KOPT-K1 (cell line): Measurements from ENCODE around the gene HMCN2.

ENCODE experiments used
- H3K27ac ChIP-seq: fragments of 200-600 bp; sonication (generic); 2 replicates; pipeline ENCODE4 v1.5.1; 2016; ENCODE audit warnings: antibody characterized with exemption, mild to moderate bottlenecking, low read depth, low read length; ENCODE audit not compliant: poor library complexity, severe bottlenecking
- H3K36me3 ChIP-seq: fragments of 200-600 bp; sonication (generic); 2 replicates; pipeline ENCODE4 v1.5.1; 2017; ENCODE audit warnings: antibody characterized with exemption, mild to moderate bottlenecking, low read length, moderate library complexity; ENCODE audit not compliant: insufficient read depth
- H3K9me3 ChIP-seq: fragments of 200-600 bp; sonication (generic); 2 replicates; pipeline ENCODE4 v1.5.1; 2017; ENCODE audit warnings: antibody characterized with exemption, low read length, mild to moderate bottlenecking; ENCODE audit not compliant: insufficient read depth, poor library complexity, severe bottlenecking

Gene HMCN2

DNA sequence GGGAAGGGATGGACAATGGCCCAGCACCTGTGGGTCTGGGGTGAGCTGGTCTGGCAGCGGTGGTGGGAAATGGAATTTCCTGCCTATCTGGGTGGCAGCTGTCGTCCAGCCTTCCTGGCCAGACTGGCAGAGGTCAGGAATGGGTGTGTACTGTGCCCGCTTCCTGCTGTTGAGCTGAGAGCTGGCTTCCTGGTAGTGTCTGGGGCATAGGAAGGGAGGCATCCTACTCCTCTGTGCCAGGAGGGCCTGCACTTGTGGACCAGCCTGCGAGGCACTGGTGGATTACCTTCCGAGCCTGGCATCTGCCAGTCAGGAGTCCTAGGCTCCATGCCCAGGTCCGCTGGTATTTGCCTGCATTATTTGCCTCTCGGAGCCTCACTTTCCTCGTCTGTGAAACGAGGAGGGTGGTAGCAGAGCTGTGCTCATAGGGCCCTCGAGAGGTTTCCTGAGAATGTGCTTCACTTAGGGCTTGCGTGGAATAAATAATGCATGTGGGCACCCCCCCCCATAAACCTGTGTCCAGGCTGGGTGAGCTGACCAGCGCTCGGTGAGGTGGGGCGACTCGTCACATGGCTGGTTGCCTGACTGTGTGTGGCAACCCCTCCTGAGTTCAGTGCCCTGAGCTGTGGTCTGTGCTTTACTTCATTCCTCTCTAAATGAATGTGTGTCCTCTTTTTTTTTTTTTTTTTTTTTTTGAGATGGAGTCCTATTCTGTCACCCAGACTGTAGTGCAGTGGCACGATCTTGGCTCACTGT lies 47.7 kb downstream of the HMCN2 start:
- Histone ChIP-seq H3K36me3 (no peaks in the 10 kb centered on the region), H3K27ac (no peak overlapping the region), H3K9me3 (no peaks in the 10 kb centered on the region)

DNA sequence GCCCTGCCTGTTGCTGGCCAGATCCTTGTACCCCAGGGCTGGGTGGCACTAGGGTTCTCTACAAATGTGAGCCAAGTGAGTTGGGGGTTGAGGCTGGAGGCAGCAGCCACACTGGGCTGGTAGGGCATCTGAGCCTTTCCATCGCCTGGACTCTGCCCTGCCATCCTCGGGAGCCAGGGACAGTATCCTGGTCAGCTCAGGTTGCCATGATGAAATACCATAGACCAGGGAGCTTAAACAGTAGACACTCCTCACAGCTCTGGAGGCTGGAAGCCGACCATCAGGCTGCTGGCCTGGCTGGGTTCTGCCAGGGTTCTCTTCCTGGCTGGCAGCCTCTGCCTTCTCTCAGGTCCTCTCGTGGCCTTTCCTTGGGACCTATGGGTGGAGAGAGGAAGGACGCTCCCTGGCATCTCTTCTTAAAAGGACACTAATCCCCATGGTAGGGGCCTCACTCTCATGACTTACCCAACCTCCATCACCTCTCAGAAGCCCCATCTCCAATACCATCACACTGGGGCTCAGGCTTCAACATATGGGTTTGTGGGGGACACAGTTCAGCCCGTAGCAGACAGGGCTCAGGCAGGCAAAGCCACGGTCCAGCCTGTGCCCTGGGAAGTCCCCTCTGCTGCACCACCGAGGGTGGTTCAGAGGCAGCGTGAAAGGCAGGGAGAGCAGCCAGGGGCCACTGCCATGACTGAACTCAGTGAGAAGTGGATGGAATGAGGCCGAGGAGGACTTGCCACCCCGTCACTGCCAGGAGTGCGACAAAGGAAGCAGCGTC lies 50.1 kb downstream of the HMCN2 start:
- Histone ChIP-seq H3K36me3 (no peaks in the 10 kb centered on the region), H3K9me3 (no peaks in the 10 kb centered on the region), H3K27ac (no peak overlapping the region)

DNA sequence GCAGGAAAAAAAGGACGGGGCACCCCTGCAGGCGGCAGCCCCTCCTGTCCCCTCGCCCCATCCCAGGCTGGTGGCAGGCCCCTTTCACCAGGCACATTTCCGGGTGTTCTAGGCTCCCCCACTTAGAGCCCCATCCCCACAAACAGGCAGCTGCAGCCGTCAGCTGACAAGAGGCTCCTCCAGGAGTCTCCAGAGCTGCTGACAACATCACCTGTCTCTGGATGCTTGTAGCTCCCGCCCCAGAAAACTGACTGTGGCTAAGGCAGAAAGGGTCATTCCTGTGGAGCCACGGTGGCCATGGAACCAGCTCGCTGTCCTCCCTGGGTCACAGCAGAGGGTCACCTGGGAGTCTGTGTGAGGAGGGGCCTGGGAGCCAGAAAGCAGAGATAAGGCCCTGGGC lies 50.9 kb downstream of the HMCN2 start:
- no peaks in the 10 kb centered on the region for H3K9me3 ChIP-seq
- no peak overlapping the region for H3K27ac ChIP-seq
- H3K36me3 ChIP-seq: no peaks in the 10 kb centered on the region

DNA sequence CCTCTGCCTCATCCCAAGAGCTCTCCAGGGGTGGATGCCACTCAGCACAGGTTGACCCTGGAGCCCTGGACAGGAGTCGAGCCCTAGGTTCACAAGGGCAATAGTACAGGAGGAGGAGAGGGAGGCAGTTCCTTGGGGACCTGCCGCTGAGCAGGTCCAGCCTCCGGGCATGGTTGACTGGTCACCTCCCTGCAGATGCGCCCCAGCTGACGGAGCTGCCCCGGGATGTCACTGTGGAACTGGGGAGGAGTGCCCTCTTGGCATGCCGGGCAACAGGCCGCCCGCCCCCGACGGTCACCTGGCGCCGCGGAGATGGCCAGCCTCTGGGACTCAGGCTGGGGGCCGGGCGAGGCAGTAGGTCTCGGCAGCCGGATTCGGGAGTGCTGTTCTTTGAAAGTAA lies 53.7 kb downstream of the HMCN2 start:
- Histone ChIP-seq H3K36me3 (no peaks in the 10 kb centered on the region), H3K9me3 (no peaks in the 10 kb centered on the region), H3K27ac (no peak overlapping the region)

DNA sequence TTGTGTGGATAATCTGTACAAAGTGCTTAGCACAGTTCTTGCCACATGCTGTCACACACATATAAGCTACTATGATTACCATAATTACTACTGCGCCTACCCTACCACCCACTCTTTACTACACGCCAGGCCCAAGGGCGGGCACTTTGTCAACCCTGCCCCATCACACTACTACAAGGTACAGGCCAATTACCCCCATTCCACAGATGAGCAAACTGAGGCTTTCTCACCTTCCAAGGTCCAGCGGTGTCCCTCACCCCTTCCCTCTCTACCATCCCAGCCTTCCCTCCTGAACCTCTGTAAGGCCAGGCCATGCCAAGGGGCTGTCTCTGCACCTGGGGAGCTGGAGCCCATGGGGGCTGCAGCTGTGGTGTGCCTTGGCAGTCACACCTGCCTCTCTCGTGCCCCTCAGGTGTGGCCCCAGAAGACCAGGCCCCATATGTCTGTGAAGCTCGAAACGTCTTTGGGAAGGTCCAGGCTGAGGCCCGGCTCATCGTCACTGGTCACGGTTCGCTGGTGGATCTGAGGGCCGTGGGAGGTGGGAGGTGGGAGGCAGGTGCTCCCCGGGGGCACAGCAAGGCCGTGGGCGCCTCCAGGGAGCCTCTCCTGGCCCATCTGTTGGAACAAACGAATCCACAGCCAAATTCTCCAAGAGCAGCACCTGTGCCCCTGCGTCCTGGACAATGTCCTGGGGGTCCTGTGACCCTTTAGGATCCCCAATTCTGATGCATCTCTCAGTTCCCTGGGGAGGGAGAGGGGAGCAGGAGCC lies 54.6 kb downstream of the HMCN2 start:
- no peaks in the 10 kb centered on the region for H3K9me3 ChIP-seq
- no peaks in the 10 kb centered on the region for H3K36me3 ChIP-seq
- no peak overlapping the region for H3K27ac ChIP-seq

DNA sequence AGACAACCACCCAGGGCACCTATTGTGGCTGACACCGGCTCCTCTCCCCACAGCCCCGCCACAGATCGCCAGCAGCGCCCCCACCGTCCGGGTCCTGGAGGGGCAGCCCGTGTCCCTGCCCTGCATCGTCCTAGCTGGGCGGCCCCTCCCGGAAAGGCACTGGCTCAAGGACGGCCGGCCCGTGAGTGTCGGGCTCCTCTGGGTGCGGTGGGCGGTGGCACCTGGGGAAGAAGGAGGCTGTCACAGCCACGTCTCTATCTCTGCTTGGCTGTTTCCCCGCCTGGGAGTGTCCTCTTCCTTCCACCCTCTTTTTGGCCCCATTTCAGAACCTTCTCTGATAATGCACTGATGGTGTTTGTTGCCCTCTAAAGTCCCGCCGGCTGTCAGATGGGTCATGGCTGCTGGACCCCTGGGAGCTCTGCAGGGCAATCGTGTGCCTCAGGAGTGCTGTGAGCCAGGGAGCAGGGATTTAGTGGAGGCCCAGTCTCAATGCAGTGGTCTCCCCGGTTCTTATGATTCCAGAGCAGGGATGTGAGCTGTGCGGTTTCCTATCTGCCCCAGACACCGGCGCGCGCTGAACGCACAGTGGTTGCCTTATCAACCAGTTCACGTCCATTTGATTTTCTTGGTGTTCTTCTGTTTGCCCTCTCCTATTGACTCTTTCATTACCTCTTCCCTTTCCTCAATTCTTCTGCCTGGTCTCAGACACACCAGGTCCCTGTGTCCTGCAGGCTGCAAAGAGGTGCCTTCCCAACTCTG lies 55.3 kb downstream of the HMCN2 start:
- Histone ChIP-seq H3K27ac (no peak overlapping the region), H3K36me3 (no peaks in the 10 kb centered on the region), H3K9me3 (no peaks in the 10 kb centered on the region)

DNA sequence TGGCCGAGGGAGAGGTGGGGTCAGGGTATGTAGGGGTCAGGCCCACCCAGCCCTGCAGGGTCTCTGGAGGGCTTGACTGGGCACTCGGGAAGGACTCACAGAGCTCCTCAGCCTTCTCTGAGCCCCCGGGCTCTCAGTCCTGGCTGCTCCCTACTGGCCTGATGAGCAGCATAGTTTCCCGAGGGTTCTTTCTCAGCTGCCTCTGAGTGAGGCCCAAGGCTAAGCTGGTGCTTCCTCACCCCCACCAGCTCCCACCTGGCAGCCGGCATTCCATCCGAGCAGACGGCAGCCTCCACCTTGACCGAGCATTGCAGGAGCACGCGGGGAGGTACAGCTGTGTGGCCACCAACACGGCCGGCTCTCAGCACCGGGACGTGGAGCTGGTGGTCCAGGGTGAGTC lies 56.0 kb downstream of the HMCN2 start:
- Histone ChIP-seq H3K27ac (no peak overlapping the region), H3K36me3 (no peaks in the 10 kb centered on the region), H3K9me3 (no peaks in the 10 kb centered on the region)

DNA sequence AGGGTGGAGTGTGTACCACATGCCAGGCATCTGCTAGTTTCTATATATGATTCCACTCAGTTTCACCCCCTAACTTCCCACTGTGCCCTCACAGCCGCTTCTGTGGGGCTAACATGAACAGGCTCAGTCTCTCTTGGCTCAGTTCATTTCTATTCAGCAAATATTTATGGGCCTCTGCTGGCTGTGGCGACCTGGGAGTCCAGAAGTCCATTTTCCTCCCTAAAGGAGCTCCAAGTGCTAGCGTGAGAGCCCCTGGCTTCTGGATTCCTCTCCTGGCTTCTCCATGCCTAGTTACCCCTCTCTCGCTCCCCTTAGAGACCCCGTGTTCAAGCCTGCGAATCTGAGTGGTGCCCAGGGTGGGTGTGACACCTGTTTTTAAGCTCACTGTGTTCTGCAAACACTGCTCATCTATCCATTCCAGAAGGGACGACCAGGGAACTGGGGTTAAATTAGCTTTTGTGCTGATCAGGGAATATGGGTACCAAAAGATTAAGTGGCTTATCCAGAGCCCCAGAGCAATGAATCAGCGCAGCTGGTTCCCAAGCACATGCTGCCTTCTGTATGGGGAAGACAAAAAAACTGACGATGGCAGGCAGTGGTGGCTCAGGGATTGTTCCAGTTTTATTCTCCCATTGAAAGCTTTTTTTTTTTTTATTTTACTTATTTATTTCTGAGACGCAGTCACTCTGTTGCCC lies 57.6 kb downstream of the HMCN2 start:
- H3K27ac ChIP-seq: no peak overlapping the region
- H3K36me3 ChIP-seq: no peaks in the 10 kb centered on the region

DNA sequence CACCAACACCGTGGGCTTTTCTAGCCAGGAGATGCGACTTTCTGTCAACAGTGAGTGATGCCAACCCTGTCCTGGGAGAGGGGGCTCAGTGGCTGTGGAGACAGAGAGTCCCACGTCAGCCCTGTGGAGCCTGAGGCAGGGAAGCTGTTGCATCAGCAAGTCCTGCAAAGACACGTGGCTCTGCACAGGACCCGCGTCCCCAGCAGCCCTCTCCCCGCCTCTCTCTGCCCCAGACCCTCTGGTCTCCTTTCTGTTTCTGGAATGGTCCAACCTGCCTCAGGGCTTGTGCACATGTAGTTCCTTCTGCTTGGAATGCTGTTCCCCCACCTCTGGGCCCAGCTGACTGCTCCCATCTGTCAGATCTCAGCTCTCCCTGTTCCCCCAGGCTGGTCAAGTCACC lies 60.4 kb downstream of the HMCN2 start:
- Histone ChIP-seq H3K9me3 (no peaks in the 10 kb centered on the region), H3K27ac (no peak overlapping the region), H3K36me3 (no peaks in the 10 kb centered on the region)

More for the DNA sequence above, 57.6 kb downstream of the HMCN2 start:
- H3K9me3 ChIP-seq: no peaks in the 10 kb centered on the region

DNA sequence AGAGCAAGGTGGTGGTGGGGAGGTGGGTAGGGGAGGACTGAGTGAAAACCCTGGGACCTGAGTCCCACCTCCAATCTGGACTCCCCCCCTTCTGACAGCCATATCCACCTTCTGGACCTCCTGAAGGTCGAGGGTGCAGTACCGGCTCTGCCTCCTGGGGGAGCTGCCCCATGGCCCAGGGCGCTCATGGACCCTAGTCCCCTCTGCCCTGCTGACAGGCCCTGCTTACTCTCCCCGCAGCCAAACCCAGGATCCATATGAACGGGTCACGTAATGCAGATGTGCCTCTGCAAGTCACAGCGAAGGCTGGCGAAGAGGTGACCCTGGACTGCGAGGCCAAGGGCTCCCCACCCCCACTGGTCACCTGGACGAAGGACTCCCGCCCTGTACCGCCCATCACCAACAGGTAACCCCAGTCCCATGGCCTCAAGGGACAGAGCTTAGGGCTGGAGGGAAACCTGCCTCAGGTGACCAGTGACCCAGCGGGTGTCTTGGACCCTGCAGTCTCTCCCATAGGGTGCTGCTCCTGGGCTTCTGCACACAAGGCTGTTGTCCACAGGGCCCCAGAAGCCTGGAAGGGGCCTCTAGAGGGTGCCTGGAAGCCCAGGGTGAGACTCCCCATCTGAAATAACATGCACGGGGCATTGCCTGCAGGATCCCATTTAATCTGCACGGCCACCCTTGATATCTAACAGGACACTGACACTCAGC lies 61.7 kb downstream of the HMCN2 start:
- Histone ChIP-seq H3K9me3 (no peaks in the 10 kb centered on the region), H3K36me3 (no peaks in the 10 kb centered on the region), H3K27ac (no peak overlapping the region)

DNA sequence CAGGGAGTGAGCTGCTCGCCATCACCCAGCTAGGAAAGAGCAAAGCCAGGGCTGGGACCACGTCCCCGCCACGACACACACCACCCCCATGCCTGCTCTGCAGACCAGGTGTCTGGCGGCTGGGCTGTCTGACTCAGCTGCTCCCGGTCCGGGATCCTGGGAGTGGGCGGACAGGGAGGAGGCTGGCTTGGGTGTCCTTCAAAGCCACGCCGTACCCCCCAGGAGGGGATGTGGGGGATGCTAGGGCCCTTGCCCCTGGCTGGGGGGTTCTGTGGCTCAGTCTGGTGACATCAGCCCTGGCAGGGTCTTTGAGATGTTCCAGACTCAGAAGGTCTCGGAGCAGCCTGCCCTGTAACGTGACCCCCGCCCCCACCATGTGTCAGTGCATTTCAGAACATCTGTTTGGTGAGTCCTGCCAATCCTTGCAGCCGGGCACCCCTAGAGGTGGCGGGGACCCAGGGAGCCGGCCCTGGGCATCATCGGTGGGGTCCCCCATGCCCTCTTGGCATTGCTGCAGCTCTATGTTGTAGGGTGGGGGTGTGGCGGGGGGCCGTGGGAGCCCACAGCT lies 62.3 kb downstream of the HMCN2 start:
- H3K27ac ChIP-seq: no peak overlapping the region
- no peaks in the 10 kb centered on the region for H3K9me3 ChIP-seq
- no peaks in the 10 kb centered on the region for H3K36me3 ChIP-seq

DNA sequence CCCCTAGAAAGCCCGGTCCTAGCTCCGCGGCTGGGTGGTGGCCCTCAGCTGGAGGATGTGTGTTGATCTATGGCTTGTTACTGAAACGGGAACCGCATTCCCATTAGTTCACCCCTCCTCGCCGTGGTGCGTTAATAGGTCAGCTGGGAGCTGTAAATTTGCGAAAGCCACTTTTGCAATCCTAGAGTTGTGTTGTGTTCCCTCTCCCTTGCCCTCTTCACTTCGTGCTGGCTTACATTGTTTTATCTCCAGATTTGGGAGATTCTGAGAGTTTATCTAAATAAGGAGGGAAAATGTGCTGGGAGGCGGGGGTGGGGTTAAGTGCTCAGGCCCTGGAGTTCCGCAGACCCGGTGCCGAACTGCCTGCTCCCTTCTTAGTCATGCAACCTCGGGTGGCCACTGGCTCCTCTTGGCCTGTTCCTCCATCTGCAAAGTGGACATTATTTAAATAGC lies 62.8 kb downstream of the HMCN2 start:
- Histone ChIP-seq H3K36me3 (no peaks in the 10 kb centered on the region), H3K9me3 (no peaks in the 10 kb centered on the region), H3K27ac (no peak overlapping the region)

DNA sequence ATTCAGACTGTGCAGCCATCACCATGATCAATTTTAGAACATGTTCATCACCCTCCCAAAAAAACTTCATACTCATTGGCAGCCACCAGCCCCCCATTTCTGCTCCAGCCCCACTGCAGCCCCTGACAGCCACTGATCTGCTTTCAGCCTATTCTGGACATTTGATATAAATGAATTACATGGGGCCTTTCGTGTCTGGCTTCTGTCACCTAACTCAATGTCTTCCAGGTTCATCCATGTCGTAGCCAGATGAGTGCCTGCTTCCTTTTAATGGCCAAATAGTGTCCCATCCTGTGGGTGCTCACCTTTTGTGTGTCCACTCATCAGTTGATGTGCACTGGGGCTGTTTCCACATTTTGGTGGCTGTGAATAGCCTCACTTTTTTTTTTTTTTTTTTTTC lies 63.5 kb downstream of the HMCN2 start:
- H3K27ac ChIP-seq: no peak overlapping the region
- no peaks in the 10 kb centered on the region for H3K9me3 ChIP-seq
- H3K36me3 ChIP-seq: no peaks in the 10 kb centered on the region
